HG03045 (cell line): ENCODE data around the gene GABBR2.

Experiments used
- ATAC-seq: cut with Tn5 transposase; IDR thresholded peaks from one replicate; pipeline ENCODE4 v1.9.1; 2021; ENCODE audit warnings: mild to moderate bottlenecking, moderate library complexity; ENCODE audit not compliant: unreplicated experiment

GABBR2 gene

GRCh38 chr9:98251551-98251950, 457.2 kb downstream of the GABBR2 start:
- no peak for ATAC-seq

- no peak for ATAC-seq
Observed at GRCh38 chr9:98249771-98250170, 459.0 kb downstream of the GABBR2 start.

- ATAC-seq = no peak
Observed at GRCh38 chr9:98248737-98249474, 459.8 kb downstream of the GABBR2 start.

GRCh38 chr9:98247831-98248657, 460.7 kb downstream of the GABBR2 start:
- no peak for ATAC-seq

GRCh38 chr9:98242426-98242825, 466.3 kb downstream of the GABBR2 start:
- no peak for ATAC-seq

GRCh38 chr9:98241357-98242300, 467.1 kb downstream of the GABBR2 start:
- no peak for ATAC-seq

GRCh38 chr9:98240475-98240874, 468.3 kb downstream of the GABBR2 start:
- ATAC-seq = no peak
